GM19239 (cell line): Measurements from ENCODE around the gene TIE1.

ENCODE experiments used
- DNase-seq: peaks from one replicate; pipeline ENCODE4 v3.0.0; 2011; ENCODE audit warnings: low spot score; ENCODE audit not compliant: insufficient read length
- FAIRE-seq: peaks from 2 replicates; lab custom pipeline; 2011; peaks lifted over from hg19 to GRCh38; lab: Jason Lieb, UNC

Gene TIE1

GRCh38 chr1:43300378-43301094, at the start of gene TIE1:
TIE1 (plus strand) TSS chr1:43300982; CDS start chr1:43301072, 90 bp downstream.
- no peak for FAIRE-seq

GRCh38 chr1:43251024-43251423, 49.8 kb upstream of the TIE1 start:
- FAIRE-seq (no peak), DNase-seq (no peak)

More at GRCh38 chr1:43300378-43301094, at the start of gene TIE1:
- no peak for DNase-seq

GRCh38 chr1:43252225-43252624, 48.6 kb upstream of the TIE1 start:
- FAIRE-seq, result no peak
- no peak for DNase-seq

- DNase-seq (no peak), FAIRE-seq (no peak)
Observed at GRCh38 chr1:43253173-43253572, 47.6 kb upstream of the TIE1 start.

DNA sequence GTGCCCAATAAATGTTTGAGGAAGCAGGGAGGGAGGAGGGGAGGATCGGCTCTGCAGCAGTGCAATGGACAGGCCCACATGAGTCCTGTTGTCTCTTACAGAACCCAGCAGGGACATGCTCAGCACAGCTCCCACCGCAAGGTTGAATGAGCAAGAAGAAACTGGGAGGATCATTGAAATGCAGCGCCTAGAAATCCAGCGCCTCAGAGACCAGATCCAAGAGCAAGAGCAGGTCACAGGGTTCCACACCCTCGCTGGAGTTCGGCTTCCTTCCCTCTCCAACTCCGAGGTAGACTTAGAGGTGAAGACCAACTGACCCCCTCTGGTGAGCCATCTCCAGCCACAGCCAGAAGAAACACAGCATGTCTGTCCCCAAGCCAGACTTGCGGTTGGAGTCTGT, 46.9 kb upstream of the TIE1 start:
- FAIRE-seq, result no peak

DNA sequence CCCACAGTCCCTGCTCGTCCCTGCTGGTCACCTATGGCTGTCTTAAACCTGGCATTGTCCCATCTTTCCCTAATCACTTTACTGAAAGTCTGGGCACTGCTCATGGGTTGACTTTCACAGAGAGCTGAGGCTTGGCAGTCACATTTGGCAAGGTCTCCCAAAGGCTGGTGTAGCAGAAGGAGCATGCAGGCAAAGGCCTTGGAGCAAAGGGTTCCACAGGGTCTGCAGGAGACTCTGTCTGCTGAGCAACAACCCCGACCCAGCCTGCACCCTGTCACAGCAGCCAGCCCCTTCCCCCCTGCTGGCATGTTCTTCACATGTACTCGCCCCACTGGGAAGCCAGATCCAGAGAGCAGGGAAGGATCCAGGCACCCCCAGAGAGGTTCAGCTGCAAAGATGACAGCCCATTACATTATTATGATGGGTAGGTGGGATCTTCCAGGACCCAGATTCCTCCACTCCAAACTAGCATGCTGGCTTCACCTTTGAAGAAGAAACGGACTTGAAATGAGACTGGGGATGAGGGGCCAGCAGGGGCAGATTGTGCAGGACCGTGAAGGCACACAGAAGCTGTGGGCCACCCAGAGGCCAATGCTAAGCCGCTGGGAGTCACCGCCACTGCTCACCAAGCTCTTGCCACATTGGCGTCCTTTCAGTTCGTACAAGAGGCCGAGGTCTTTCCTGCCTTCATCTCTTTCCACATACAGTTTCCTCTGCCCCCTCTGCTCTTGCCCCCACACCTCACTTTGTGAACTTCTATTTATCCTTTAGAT, 45.2 kb upstream of the TIE1 start:
- FAIRE-seq (no peak), DNase-seq (no peak)

More for the DNA sequence above, 46.9 kb upstream of the TIE1 start:
- DNase-seq, result no peak

GRCh38 chr1:43256675-43257570, 43.9 kb upstream of the TIE1 start:
- DNase-seq, result no peak
- no peak for FAIRE-seq

- DNase-seq (no peak), FAIRE-seq (no peak)
Observed at GRCh38 chr1:43258370-43258769, 42.4 kb upstream of the TIE1 start.

GRCh38 chr1:43265431-43265830, 35.4 kb upstream of the TIE1 start:
- no peak for FAIRE-seq

DNA sequence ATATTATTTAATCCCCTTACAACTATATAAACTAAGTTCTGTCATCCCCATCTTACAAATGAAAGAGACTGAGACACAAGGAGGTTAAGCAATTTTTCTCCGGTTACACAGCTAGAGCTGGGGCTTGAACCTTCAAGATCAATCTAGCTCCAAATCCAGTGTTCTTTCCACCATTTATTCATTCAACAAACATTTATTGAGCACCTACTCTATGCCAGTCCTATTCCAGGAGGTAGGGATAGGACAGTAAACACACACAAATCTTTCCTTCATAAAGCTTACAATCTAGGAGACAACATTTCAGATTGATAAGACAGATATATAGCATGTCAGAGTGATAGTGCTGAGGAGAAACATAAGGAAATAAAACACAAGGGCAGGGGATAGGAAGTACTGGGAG, 33.9 kb upstream of the TIE1 start:
- FAIRE-seq (no peak), DNase-seq (no peak)

More at GRCh38 chr1:43265431-43265830, 35.4 kb upstream of the TIE1 start:
- DNase-seq, result no peak

GRCh38 chr1:43267291-43267805, 33.4 kb upstream of the TIE1 start:
- DNase-seq (no peak), FAIRE-seq (no peak)

DNA sequence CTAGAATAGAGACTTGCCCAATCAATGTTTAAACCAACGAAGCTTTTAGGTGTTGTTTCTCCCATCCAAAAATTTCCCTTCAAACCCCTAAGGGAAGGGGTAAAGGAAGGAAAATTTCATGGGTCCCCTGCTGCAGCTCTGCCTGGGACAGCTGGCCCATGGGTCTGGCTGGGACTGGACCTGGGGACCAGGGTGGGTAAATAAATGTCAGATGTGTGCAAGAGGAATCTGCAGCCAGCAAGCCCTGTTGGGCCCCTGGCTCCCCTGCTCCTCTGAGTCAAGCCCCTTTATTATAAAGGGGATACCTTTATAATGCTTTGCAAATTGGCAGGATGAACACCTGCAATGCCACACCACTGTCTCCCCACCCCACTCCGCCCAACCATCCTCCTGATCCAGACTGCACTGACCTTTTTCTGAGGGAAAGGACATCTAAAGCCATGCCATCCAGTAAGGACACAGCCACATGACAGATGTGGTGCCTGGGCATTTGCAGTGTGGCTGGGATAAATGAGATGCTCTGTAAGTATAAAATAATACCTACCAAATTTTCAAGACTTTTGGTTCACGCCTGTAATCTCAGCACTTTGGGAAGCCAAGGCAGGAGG, 32.9 kb upstream of the TIE1 start:
- DNase-seq (no peak), FAIRE-seq (no peak)

DNA sequence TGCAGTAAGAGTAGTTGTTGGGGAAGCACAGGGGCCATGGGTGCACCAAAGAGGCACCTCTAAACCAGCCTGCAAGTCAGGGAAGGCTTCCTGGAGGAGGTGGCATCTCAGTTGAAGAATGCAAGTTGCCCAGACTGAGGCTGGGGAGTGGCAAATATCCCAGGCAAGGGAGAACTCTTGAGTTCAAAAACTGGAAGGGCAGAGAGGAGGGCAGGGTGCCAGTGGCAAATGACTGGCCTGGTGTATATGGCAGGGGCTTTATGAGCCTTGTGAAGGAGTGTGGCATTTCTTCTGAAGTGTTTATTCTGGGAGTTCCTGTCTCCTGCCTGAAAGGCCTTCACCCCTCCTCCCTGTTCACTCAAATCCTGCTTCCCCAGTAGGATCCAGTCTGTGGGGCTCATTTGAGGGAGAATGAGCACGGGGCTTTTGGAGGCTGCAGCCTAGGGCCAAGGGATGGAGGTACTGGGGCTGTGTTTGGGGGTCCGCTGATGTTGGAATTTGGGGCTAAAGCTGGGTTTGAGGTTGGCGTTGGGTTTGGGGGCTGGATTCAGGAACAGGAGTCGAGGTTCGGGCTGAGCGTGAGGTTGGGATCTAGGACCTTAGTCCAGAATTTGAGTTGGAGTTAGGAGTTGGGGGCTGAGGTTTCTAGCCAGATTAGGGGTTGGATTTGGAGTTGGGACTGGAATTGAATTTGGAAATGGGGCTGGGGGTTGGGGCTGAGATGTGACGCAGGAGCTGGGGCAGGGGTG, 31.0 kb upstream of the TIE1 start, which contains the start of gene TMEM125:
Gene TMEM125, plus strand, starts transcription at position 357 of the 749 bp plus-strand sequence. CDS start 2,740 bp downstream, outside the sequence.
- DNase-seq (no peak), FAIRE-seq (no peak)

GRCh38 chr1:43270421-43271095, 30.2 kb upstream of the TIE1 start:
- FAIRE-seq, result no peak
- no peak for DNase-seq

DNA sequence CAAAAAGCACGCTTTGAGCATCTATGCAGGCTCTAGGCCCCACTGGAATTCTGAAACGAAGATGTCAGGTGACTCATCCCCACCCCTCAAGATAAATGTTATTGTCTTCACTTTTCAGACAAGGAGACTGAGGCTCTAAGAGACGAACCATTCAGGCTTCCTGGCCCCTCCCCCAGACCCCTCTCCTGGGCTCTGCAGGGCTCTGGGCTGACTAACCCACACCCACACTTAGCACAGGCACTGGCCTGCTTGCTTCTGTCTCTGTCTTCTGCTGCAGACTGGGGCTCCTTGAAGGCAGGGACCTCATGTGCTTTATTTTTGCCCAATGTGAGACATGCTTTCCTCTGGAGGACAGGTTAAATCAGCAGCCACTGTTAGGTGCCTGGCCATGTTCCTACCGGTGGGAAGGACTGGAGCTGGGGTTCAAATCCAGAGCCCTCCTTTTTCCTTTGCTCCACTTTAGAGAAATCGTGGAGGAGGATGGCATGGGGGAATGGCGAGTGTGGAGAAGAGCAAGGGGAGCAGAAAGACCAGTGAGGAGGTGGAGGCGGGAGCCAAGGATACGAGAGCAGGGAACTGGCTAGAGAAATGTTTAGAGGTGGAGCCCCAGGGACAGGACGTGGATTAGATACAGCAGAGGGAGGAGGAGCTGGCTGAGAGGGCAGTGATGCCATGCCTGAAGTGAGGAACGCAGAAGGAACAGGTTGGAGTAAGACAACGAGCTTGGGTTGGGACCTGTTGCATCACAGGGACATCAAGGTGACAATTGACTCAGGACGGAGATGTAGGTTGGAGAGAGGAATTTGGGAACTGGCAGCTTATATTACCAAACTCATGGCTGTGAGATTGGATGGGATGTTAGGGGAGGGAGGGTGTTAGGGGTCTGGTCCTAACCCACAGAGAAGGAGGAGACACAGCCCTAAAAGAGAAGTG, 29.3 kb upstream of the TIE1 start:
- DNase-seq, result no peak
- no peak for FAIRE-seq

- DNase-seq (no peak), FAIRE-seq (no peak)
Observed at GRCh38 chr1:43272161-43272560, 28.6 kb upstream of the TIE1 start.
